Inflammatory macrophage treated with lipopolysaccharide for 1 hour (primary cell): Measurements from ENCODE around the gene PHACTR4.
"Not testable (repeated sequence)": the region's sequence is repeated elsewhere in the genome, so short reads cannot be mapped to it uniquely, and the experiment has no call there.

Experiments used
- DNase-seq, 2 donors: peaks; one replicate each; pipeline ENCODE4 v3.0.0-alpha.2; 2020 to 2022

Gene PHACTR4

DNA sequence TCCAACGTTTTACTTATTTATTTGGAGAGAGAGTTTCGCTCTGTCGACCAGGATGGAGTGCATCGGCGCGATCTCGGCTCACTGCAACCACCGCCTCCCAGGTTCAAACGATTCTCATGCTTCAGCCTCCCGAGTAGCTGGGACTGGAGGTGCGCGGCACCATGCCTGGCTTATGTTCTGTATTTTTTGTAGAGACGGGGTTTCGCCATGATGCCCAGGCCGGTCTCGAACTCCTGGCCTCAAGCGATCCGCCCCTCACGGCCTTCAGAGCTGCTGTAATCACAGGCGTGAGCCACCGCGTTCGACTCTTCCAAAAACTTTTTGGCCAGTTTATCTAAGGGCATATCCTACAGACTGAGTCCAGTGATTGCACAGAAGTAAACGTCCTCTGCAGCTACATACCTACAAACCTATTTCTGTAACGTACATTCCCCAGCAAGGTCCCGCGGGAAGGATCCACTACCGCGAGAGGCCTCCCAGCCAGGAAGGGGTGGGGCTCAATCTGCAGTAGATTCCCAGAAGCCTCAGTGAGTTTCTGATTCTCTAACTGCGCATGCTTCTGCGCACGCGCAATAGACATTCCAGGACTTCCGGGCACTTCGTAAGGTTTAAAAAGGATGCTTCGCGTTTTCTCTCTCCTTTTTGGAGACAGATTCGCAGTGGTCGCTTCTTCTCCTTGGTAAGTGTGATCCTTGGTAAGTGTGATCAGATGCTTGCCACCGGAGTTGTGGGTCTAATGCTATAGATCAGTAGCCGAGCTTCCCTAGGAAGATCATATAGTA is 136.1 kb downstream of the PHACTR4 start, which contains the start of gene RCC1:
TSS of gene RCC1 (plus strand) at position 638 of the 782 bp plus-strand sequence. CDS start 23,824 bp downstream, outside the sequence.
- DNase-seq = peak; percentile 99

DNA sequence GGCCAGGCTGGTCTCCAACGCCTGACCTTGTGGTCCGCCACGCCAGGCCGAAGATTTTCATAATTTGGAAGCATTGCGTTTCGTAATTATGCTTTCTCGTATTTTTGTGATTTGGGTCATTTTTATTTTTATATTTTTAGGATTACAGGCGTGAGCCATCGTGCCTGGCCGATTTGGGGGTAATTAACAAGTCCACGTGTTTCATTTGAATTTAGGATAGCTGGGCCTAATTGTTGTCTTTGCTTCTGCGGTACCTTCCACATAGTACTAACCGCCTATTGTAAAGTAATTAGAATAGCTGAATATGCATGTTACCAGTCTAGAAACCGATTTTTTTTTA is 137.3 kb downstream of the PHACTR4 start:
- no peak for DNase-seq

DNA sequence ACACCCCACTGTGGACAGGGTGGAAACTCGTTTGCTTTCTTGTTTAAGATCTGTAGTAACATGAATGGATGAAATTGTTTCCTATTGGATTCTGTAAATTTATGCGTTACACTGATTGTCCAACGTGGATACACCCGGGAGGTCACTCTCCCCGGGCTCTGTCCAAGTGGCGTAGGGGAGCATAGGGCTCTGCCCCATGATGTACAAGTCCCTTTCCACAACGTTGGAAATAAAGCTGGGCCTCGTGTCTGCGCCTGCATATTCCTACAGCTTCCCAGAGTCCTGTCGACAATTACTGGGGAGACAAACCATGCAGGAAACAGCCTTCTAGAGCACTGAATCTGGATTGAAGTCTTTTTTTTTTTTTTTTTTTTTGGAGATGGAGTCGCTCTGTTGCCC is 137.7 kb downstream of the PHACTR4 start:
- no peak for DNase-seq

DNA sequence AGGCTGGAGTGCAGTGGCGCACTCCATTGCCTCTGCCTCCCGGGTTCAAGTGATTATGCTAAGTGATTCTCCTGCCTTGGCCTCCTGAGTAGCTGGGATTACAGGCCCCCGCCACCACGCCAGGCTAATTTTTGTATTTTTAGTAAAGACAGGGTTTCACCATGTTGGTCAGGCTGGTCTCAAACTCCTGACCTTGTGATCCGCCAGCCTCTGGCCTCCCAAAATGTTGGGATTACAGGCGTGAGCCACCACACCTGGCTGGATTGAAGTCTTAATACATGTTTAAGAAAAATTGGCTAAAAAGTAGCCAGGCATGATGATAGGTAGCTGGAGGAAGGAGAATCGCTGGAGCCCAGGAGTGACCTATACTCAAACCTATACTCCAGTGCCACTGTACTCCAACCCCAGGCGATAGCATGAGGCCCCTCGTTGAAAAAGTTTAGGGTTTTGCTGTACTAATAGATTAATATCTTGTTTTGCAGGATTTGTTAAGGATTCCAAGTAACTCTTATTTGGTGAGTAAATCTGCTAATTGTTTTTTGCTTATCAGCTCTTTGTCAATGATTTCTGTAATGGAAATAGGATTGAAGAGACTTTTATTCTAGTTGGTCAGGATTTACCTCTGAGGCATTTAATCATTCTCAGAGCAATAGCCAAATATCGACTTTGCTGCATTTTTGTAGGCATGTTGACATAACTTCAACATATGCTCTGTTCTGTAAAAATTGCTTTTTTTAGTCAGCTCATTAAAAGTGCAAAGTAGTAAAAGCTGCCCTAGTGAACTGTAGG is 138.3 kb downstream of the PHACTR4 start:
- no peak for DNase-seq

- no peak for DNase-seq
Observed at GRCh38 chr1:28508435-28508754, 138.9 kb downstream of the PHACTR4 start.

GRCh38 chr1:28509705-28510272 is 140.2 kb downstream of the PHACTR4 start:
- DNase-seq = no peak

- no peak for DNase-seq
Observed at GRCh38 chr1:28510273-28510969, 140.9 kb downstream of the PHACTR4 start.

GRCh38 chr1:28510970-28511440 is 141.5 kb downstream of the PHACTR4 start:
- DNase-seq = no peak

DNA sequence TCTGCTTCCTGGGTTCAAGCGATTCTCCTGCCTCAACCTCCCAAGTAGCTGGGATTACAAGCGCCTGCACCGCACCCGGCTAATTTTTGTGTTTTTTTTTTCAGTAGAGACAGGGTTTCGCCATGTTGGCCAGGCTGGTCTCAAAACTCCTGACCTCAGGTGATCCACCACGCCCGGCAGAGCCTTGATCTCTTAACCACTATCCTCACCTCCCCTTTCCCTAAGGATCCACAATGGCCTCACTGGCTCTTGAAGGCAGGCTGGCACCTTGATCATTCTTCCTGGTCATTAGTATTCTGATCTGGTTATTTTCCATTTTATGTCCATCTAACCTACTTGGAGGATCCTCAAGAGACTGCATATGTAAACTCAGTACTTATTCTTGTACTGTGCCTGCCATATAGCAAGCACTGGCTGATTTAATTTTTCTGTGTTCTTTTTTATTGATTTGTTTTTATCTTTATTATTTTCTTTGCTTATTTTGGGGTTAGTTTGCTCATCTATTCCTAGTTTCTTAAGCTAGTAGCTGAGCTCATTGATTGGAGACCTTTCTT is 142.6 kb downstream of the PHACTR4 start:
- DNase-seq = no peak

DNA sequence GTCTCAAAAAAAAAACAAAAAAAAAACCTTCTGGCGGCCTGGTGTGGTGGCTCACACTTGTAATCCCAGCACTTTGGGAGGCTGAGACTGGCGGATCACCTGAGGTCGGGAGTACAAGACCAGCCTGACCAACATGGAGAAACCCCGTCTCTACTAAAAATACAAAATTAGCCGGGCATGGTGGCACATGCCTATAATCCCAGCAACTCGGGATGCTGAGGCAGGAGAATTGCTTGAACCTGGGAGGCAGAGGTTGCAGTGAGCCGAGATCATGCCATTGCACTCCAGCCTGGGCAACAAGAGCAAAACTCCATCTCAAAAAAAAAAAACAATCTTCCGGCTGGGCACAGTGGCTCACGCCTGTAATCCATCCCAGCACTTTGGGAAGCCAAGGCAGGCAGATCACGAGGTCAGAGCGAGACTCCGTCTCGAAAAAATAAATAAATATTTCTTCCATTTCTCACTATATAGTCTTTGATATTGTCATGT is 144.9 kb downstream of the PHACTR4 start:
- not testable (repeated sequence) for DNase-seq

DNA sequence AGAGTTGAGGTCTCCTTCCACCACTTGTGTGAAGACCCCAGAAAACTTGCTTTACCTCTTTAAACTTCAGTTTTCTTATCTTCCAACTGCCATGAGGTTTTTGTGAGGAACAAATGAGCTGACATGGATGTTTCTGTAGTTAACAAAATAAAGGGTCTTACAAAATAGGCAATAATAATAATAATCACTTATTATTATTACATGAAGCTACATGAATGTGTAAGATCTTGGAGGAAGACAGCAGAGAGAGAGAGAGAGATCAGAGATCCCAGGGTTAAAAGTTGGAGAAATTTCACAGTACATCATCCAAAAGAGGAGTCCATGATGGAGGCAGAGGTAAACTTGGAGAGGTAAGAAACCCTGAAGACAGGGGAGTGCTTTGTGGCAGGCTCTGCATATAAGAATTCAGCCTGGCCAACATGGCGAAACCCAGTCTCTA is 147.0 kb downstream of the PHACTR4 start:
- no peak for DNase-seq

GRCh38 chr1:28517649-28517999 is 148.1 kb downstream of the PHACTR4 start:
- no peak for DNase-seq

DNA sequence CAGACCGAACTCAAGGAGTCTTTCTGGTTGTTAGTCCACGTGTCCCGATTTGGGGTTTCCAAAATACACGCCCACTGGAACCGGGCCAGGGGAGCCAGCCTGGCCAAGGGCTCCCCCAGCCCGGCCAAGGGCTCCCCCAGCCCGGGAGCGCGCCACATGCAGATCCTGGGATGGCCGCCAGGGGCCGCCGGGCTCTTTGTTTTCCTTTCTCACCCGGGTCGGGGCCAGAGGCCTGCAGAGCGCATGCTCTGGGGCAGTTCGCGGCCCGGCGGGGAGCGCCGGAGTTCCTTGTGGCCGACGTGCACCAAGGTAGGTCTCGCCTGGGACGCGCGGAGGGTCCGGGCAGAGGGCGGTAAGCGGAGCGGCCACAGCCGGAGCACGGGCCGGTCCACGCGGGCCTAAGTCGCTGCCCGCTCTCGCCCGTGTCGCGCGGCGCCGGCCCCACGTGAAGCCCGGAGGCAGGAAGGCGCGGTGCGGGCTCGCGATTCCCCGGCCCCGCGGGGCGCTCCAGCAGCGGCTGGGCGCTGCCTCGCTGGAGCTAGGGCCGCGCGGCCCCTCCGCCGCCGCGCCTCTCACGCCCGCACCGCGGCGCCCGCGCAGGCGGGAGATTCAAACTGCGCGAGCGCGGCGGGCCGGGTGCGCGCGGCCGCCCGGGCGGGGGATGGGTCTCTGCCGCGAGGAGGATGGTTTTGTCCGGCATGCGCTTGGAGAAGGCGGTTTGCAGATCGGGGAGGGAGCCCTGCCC is 148.6 kb downstream of the PHACTR4 start:
- peak; percentile 78 to 97 for DNase-seq

DNA sequence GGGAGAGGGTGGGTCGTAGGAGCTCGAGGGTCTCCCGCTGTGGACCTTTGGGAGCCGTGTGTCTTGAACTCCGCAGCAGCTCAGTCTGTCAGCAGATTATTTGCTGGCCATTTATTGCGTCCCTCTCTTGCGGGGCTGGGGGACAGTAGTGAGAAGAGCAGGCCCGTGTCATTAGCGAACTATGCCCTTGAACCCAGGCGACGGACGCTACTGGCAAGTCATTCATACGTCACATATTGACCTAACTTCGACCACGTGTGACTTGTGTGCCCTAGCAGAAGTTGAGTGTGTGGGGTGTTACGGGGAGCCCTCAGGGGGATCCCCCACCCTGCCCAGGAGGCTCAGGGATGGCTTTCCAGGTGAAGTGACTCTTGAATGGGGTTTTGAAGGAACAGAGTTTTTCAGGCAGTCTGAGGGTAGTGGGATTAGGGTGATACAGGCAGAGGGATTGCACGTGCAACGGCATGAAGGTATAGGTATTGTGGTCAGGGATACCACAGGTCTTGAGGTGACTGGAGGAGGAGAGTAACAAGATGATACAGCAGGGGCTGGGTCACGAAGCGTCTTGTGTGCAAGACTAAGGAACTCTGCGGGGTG is 149.3 kb downstream of the PHACTR4 start:
- peak; percentile 26 to 58 for DNase-seq

- no peak for DNase-seq
Observed at GRCh38 chr1:28519946-28520725, 150.6 kb downstream of the PHACTR4 start.

GRCh38 chr1:28520796-28521195 is 151.3 kb downstream of the PHACTR4 start:
- DNase-seq = not testable (repeated sequence)

GRCh38 chr1:28521502-28522164 is 152.1 kb downstream of the PHACTR4 start:
- no peak for DNase-seq

DNA sequence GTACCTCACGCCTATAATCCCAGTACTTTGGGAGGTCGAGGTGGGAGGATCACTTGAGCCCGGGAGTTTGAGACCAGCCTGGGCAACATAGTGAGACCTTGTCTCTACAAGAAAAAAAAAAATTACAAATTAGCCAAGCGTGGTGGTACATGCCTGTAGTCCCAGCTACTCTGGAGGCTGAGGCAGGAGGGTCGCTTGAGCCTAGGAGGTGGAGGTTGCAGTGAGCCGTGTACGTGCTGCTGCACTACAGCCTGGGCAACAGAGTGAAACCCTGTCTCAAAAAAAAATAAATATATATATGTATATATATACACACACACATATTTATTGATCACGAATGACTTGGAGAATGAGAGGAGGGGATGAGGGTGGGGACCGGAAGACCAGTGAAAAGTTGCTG is 153.0 kb downstream of the PHACTR4 start:
- not testable (repeated sequence) for DNase-seq

- DNase-seq = not testable (repeated sequence)
Observed at GRCh38 chr1:28525002-28525642, 155.6 kb downstream of the PHACTR4 start.

DNA sequence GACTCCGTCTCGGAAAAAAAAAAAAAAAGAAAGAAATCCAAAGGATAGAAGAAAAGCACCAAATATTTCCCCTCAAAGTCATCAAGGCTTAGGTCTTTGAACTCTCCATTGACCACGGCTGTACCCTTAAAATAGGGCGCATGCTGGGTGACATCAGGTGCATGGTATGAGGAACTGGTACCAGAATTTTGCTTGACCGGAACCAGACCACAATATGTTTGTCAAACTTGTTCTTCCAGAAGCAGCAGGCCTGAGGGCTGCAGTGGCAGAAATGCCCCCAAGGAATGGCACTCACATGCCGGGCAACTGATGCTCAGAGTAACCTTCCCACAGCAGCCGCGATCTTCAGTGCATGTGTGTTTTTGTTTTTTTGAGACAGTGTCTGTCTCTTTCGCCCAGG is 157.3 kb downstream of the PHACTR4 start:
- DNase-seq = no peak
